ENCODE results near the gene PPP1R2. TPM values are rescaled to one million over a fixed set of nuclear protein-coding genes. Genes with fewer than 3 reads are reported as not detected.
"Not testable (repeated sequence)": the region's sequence is repeated elsewhere in the genome, so short reads cannot be mapped to it uniquely, and the experiment has no call there.

Gene PPP1R2
- 10 to 100 TPM; 45.5 to 80.7 (median 71.6) TPM for total RNA-seq

GRCh38 chr3:195542698-195543499 is at the start of gene PPP1R2:
Gene PPP1R2 (minus strand): TSS chr3:195543325. CDS start chr3:195543025, 300 bp downstream.
- TF ChIP-seq CTCF (IDR thresholded peaks at IDR 0.05) (no peak), POLR2A (IDR thresholded peaks at IDR 0.05) (peak in 1 of 2 donors; percentile 93)
- peak within 1 kb of the TSS; percentile 91 for H3K4me3 ChIP-seq (ENCODE audit: low read depth, poor library complexity, severe bottlenecking)
- WGBS, 2 donors: 0% methylated on average over 27 to 50 of the region's 95 CpGs
- peak; percentile 86 to 98 for DNase-seq (ENCODE audit: low spot score in 2 of 2)
- intact Hi-C loops (cut with DNase I; ENCODE audit: low total_unique reads): no loop called here

- TF ChIP-seq CTCF (IDR thresholded peaks at IDR 0.05) (no peak), POLR2A (IDR thresholded peaks at IDR 0.05) (no peak)
- 62 to 65% methylated on average over 2 of the region's 2 CpGs for WGBS, 2 donors
- intact Hi-C loops (cut with DNase I; ENCODE audit: low total_unique reads): no loop called here
- peak in 1 of 2 donors; percentile 75 for DNase-seq (ENCODE audit: low spot score in 2 of 2)
- H3K4me3 ChIP-seq (ENCODE audit: low read depth, poor library complexity, severe bottlenecking): no peak overlapping the region
These were observed 48.7 kb upstream of the PPP1R2 start for GRCh38 chr3:195591852-195592251.

GRCh38 chr3:195591220-195591619 is 48.1 kb upstream of the PPP1R2 start:
- WGBS, 2 donors: 74 to 82% methylated on average over 6 of the region's 6 CpGs
- no peak overlapping the region for H3K4me3 ChIP-seq (ENCODE audit: low read depth, poor library complexity, severe bottlenecking)

GRCh38 chr3:195590381-195590780 is 47.3 kb upstream of the PPP1R2 start:
- H3K4me3 ChIP-seq (ENCODE audit: low read depth, poor library complexity, severe bottlenecking); intact Hi-C loops (cut with DNase I; ENCODE audit: low total_unique reads); DNase-seq (ENCODE audit: low spot score in 2 of 2): not testable (repeated sequence)
- 91 to 96% methylated on average over 2 of the region's 2 CpGs for WGBS, 2 donors

More at GRCh38 chr3:195591220-195591619, 48.1 kb upstream of the PPP1R2 start:
- TF ChIP-seq CTCF (IDR thresholded peaks at IDR 0.05): no peak
- no peak for TF ChIP-seq POLR2A (IDR thresholded peaks at IDR 0.05)
- intact Hi-C loops (cut with DNase I; ENCODE audit: low total_unique reads): no loop called here
- DNase-seq (ENCODE audit: low spot score in 2 of 2): peak in 1 of 2 donors; percentile 14

- intact Hi-C loops (cut with DNase I; ENCODE audit: low total_unique reads): not testable (repeated sequence)
These were observed 46.7 kb upstream of the PPP1R2 start for GRCh38 chr3:195589796-195590195.

GRCh38 chr3:195587824-195588223 is 44.7 kb upstream of the PPP1R2 start:
- intact Hi-C loops (cut with DNase I; ENCODE audit: low total_unique reads): no loop called here
- WGBS, 2 donors: 86 to 89% methylated on average over 5 of the region's 5 CpGs
- H3K4me3 ChIP-seq (ENCODE audit: low read depth, poor library complexity, severe bottlenecking): no peak overlapping the region
- DNase-seq (ENCODE audit: low spot score in 2 of 2): no peak
- no peak for TF ChIP-seq CTCF (IDR thresholded peaks at IDR 0.05)
- TF ChIP-seq POLR2A (IDR thresholded peaks at IDR 0.05): no peak

More at GRCh38 chr3:195589796-195590195, 46.7 kb upstream of the PPP1R2 start:
- WGBS, 2 donors: 44 to 46% methylated on average over 6 of the region's 6 CpGs
- not testable (repeated sequence) for DNase-seq (ENCODE audit: low spot score in 2 of 2); H3K4me3 ChIP-seq (ENCODE audit: low read depth, poor library complexity, severe bottlenecking)

Data from lower leg skin (tissue), 4 donors.